ENCODE data around the gene PROM1. TPM values are rescaled to one million over a fixed set of nuclear protein-coding genes. Genes with fewer than 3 reads are reported as not detected.

PROM1 gene
- total and polyA plus RNA-seq, 9 of the 15 experiments (the other 6 are each of a cell fraction or from before 2014, with no cell fraction given) = 0.05 TPM; not detected in 8

DNA sequence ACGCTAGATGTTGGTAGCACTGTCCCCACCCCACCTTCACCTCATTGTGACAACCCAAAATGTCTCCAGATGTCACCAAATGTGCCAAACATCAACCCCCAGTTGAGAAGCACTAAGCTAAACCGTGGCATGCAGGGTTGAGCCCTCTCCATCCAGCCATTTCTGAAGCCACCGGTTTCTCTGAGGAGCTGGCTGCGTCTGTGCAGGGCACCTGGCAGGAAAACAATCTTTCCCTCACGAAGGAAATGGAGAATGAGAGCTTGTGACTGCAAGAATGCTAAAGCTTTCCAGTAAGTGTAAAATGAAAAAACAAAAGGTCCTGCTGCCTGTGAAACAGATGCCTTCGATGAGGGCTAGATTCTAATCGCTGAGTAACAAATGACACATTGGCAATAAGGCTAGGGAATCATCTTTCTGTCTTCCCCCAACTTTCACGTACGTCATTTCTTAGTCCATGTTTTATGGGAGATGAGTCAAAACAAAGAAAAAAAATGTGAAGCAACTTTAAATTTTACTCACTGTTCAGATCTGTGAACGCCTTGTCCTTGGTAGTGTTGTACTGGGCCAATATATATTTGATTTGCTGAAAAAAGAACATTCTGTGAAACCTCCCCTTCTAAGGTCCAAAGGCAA is 59.9 kb downstream of the PROM1 start:
- no peaks in the 10 kb centered on the region; the same call in 1 of the 2 replicates for H4K20me1 ChIP-seq (replicated peaks; ENCODE audit: control insufficient read depth, insufficient read depth, low read length)
- H3K36me3 ChIP-seq (ENCODE audit: control insufficient read depth, insufficient read depth, low read length) = no peaks in the 10 kb centered on the region
- ATAC-seq (no peak), FAIRE-seq (no peak), DNase-seq (ENCODE audit: extremely low read depth in 1 of 4, low spot score in 3 of 4) (no peak)
- no peak overlapping the region for H3K9ac ChIP-seq (ENCODE audit: insufficient read depth in 1 of 2, low read depth in 2 of 2, low read length in 2 of 2)
- no peak overlapping the region for H3K4me2 ChIP-seq (ENCODE audit: insufficient read depth, low read length)
- H3K9me3 ChIP-seq (replicated peaks; ENCODE audit: control insufficient read depth, insufficient read depth, low read depth, low read length) = no peaks in the 10 kb centered on the region
- in situ Hi-C loops (cut with MboI) (no loop called here), intact Hi-C loops (cut with micrococcal nuclease) (loop anchor here (10.0 kb wide), 1 partner anchor 561 kb away; no protein-coding TSS in a partner anchor)
- CTCF ChIA-PET (ENCODE audit: low intra/inter-chr PET ratio) = no interaction called here
- H3K79me2 ChIP-seq (ENCODE audit: control insufficient read depth, insufficient read depth, low read length) = no peaks in the 10 kb centered on the region
- no peak overlapping the region for H3K27ac ChIP-seq (ENCODE audit: extremely low read depth, low read depth, low read length)
- no peaks in the 10 kb centered on the region for H3K4me1 ChIP-seq (replicated peaks in 1 of 2; ENCODE audit: control insufficient read depth in 2 of 2, insufficient read depth in 2 of 2, low read length in 2 of 2)
- peaks cover 2 to 14% of the 10 kb centered on the region in 2 experiments; a peak in 2 of 5 replicates for H3K27me3 ChIP-seq (ENCODE audit: control insufficient read depth in 2 of 2, insufficient read depth in 2 of 2, low read length in 2 of 2)
- TF ChIP-seq MEF2A (IDR thresholded peaks at IDR 0.05; ENCODE audit: control insufficient read depth, low read depth, low read length) (no peak), FOXJ2 (tag; IDR thresholded peaks at IDR 0.05) (no peak), ZNF785 (CRISPR knock-in tag; IDR thresholded peaks at IDR 0.05) (no peak), RFX7 (CRISPR knock-in tag; IDR thresholded peaks at IDR 0.05) (no peak), NCOA6 (IDR thresholded peaks at IDR 0.05) (no peak), SMARCA5 (IDR thresholded peaks at IDR 0.05) (no peak), TOE1 (IDR thresholded peaks at IDR 0.05; ENCODE audit: borderline replicate concordance) (no peak), TOE1 (CRISPR knock-in tag; IDR thresholded peaks at IDR 0.05; ENCODE audit: borderline replicate concordance, low read depth) (no peak)
- WGBS (ENCODE audit: insufficient coverage, low coverage, missing lambda C conversion rate) = under 1% methylated on average over 10 of the region's 10 CpGs
- H3K9me1 ChIP-seq (ENCODE audit: control insufficient read depth, insufficient read depth, low read length) = no peaks in the 10 kb centered on the region
- H2AFZ ChIP-seq (ENCODE audit: low read depth, low read length) = no peak overlapping the region
- no TSS peak for BruUV-seq (replicated peaks)
- H3K4me3 ChIP-seq = no peak overlapping the region
- POLR2A ChIA-PET = no interaction called here

Measured in K562 (cell line).